Body of pancreas (tissue), 4 donors: Measurements from ENCODE around the gene RPS6KA3. TPM values are rescaled to one million over a fixed set of nuclear protein-coding genes. Genes with fewer than 3 reads are reported as not detected.

Experiments
- ATAC-seq: fragments of 150-250 bp; one replicate; pipeline ENCODE4 v1.9.1; 2016
- DNase-seq, 4 donors: peaks; one replicate each; pipeline ENCODE4 v3.0.0-alpha.2; 2019
- H3K27ac ChIP-seq, 4 donors: fragments of 200-600 bp; sonication (generic); 1 replicate in 3 of 4; 2 replicates in 1 of 4; pipeline versions ENCODE4 v1.5.1 to v1.6.1; 2016 to 2019; ENCODE audit warnings: mild to moderate bottlenecking in 1 of 4, mixed read lengths in 1 of 4, moderate library complexity in 1 of 4
- H3K27me3 ChIP-seq, 2 donors: fragments of 200-600 bp; sonication (generic); one replicate each; pipeline ENCODE4 v1.6.0; 2016; ENCODE audit warnings: mild to moderate bottlenecking in 1 of 2
- H3K36me3 ChIP-seq, 2 donors: fragments of 200-600 bp; sonication (generic); replicated peaks in 1 of 2; 2 replicates each; pipeline ENCODE4 v1.5.1; 2016; ENCODE audit warnings: low read depth in 2 of 2; ENCODE audit not compliant: insufficient read depth in 1 of 2
- H3K4me1 ChIP-seq: fragments of 200-600 bp; sonication (generic); one replicate; pipeline ENCODE4 v1.6.0; 2016
- H3K4me3 ChIP-seq, 2 donors: fragments of 200-600 bp; sonication (generic); 1 replicate in 1 of 2; 2 replicates in 1 of 2; pipeline ENCODE4 v1.5.1; 2016 to 2019
- H3K9me3 ChIP-seq, 3 donors: fragments of 200-600 bp; sonication (generic); 1 replicate in 2 of 3; 2 replicates in 1 of 3; pipeline ENCODE4 v1.5.1; 2016
- POLR2A ChIP-seq, 3 donors: fragments of 450-650 bp; IDR thresholded peaks; one replicate each; pipeline ENCODE4 v1.6.1; 2016; ENCODE audit warnings: antibody characterized with exemption in 3 of 3, mild to moderate bottlenecking in 2 of 3
- WGBS, 2 donors: methylation state at CpG; one replicate each; pipeline ENCODE4 v1.1.5; 2017; 5-methylcytosine and 5-hydroxymethylcytosine counted together
- intact Hi-C: fragments of 100-400 bp; cut with DNase I; formaldehyde crosslinking; loops from one replicate; pipeline ENCODE4 v1.15.1; 2023
- total RNA-seq, 2 donors: library from RNA; depleted of rRNA; stranded (reverse); fragments of >200 nt; gene quantifications; one replicate each; pipeline ENCODE4 v1.1.0, GENCODE V29; 2016
- TF ChIP-seq, protein P1 (sequence below), 7 experiments: fragments of 450-650 bp in 4 of 7; fragments of 200-600 bp in 3 of 7; sonication (generic) in 3 of 7; IDR thresholded peaks; one replicate each; pipeline ENCODE4 v1.5.1; 2016 to 2019; ENCODE audit warnings: antibody characterized with exemption in 7 of 7

Gene RPS6KA3
- total RNA-seq, 2 donors from 2014 or later, result 16.2 to 27.5 TPM

DNA sequence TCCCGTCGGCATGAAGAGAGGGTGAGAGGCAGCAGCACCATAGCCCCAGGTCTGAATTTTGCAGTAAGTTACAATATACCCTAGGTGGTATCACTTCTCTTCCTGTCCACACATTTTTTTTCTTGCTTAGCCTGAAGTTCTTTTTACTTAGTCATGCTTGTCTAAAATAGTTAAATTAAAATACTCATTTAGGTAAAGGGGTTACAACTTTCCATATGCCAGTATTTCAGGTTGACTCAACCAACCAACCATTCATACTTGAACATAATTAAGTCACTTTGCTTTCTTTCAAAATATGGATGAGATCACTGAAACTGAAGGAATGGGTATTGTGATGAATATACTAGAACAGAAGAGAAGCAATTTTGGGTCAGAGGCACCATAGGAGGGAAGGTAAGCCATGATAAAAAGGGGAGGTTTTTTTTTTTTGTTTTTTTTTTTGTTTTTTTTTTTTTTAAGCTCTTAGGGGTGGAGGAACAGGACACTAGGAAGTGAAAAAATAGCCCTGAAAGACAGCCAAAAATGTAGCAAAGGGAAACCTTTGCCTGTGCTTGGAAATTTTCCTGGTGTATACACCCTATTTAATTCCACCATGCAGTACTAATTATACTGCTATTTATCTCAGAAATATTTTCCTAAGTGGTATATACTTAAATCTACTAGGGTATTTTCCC, 41.8 kb downstream of the RPS6KA3 start:
- DNase-seq (no peak), ATAC-seq (no peak)
- Histone ChIP-seq H3K4me3 (no peak overlapping the region), H3K27me3 (no peaks in the 10 kb centered on the region), H3K27ac (no peak overlapping the region), H3K9me3 (no peaks in the 10 kb centered on the region), H3K36me3 (no peaks in the 10 kb centered on the region), H3K4me1 (peaks cover 5% of the 10 kb centered on the region)
- intact Hi-C loops, result no loop called here
- TF ChIP-seq, protein P1, sequence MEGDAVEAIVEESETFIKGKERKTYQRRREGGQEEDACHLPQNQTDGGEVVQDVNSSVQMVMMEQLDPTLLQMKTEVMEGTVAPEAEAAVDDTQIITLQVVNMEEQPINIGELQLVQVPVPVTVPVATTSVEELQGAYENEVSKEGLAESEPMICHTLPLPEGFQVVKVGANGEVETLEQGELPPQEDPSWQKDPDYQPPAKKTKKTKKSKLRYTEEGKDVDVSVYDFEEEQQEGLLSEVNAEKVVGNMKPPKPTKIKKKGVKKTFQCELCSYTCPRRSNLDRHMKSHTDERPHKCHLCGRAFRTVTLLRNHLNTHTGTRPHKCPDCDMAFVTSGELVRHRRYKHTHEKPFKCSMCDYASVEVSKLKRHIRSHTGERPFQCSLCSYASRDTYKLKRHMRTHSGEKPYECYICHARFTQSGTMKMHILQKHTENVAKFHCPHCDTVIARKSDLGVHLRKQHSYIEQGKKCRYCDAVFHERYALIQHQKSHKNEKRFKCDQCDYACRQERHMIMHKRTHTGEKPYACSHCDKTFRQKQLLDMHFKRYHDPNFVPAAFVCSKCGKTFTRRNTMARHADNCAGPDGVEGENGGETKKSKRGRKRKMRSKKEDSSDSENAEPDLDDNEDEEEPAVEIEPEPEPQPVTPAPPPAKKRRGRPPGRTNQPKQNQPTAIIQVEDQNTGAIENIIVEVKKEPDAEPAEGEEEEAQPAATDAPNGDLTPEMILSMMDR (IDR thresholded peaks at IDR 0.05), result no peak
- TF ChIP-seq POLR2A (IDR thresholded peaks at IDR 0.05), result no peak
- 84% methylated on average over 2 of the region's 2 CpGs; no CpG with 5 or more reads in 1 of the 2 donors for WGBS, 2 donors

DNA sequence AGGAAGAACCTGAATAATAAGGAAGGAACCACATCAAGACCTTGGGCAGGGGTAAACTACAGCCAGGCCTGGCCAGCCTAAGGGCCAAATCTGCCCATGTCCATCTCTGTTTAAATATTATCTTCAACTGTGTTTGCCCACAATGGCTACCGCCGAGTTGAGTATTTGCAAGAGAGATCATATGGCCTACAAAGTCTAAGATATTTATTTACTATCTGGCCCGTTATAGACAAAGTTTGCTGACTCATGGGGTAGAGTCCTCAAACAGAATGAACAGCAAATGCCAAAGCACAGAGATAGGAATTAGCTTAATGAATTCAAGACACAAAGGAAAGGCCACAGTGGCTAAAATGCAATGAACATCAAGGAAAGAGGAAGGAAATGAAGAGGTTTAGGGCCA, 44.8 kb downstream of the RPS6KA3 start:
- ATAC-seq, result peak; percentile 74
- peaks cover 18% of the 10 kb centered on the region for H3K4me1 ChIP-seq
- H3K27me3 ChIP-seq, result no peaks in the 10 kb centered on the region
- H3K27ac ChIP-seq, result no peak overlapping the region
- WGBS, 2 donors, result 16 to 32% methylated on average over 3 of the region's 3 CpGs
- no peak for TF ChIP-seq POLR2A (IDR thresholded peaks at IDR 0.05)
- TF ChIP-seq, protein P1 (IDR thresholded peaks at IDR 0.05), result no peak
- DNase-seq, result peak; percentile 16 to 49 (median 28)
- intact Hi-C loops, result no loop called here
- H3K36me3 ChIP-seq, result no peaks in the 10 kb centered on the region
- H3K4me3 ChIP-seq, result no peak overlapping the region
- H3K9me3 ChIP-seq, result no peaks in the 10 kb centered on the region

DNA sequence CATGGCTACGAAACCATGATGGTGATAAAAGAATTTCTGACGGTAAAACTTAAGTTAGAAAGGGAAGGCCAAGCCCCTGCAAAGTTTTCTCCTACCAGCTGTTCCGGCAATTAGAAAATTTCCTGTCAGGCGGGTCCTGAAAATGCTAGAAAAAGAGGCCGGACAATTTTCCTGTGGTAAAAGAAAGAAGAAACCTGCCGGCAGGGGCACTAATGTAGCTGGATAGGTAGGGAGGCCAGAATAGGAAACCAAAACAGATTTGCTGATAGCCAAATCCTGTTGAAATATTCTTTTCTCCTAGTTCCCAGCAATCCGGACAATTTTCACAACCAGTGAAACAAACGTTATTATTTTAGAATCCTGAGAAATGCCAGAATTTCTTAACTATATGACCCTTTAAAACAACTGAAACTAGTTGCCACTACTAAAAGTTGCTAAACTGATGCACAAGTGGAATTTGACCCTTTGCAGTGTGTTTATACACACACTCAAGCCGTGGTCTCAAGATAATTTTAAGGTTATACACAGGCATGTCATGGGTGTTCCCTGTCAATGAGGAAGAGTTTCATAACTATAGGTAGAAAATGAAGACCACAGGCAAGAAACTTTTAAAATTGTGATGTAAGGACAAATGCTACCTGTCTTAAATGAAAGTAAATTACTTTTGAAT, 47.7 kb downstream of the RPS6KA3 start:
- ATAC-seq (peak; percentile 47), DNase-seq (peak in 3 of 4 donors; percentile 15 to 58 (median 43))
- Histone ChIP-seq H3K27ac (peak overlapping the region in 2 of 4 donors; percentile 30 to 68), H3K27me3 (no peaks in the 10 kb centered on the region), H3K4me1 (peaks cover 24% of the 10 kb centered on the region), H3K9me3 (no peaks in the 10 kb centered on the region), H3K4me3 (no peak overlapping the region), H3K36me3 (no peaks in the 10 kb centered on the region)
- TF ChIP-seq, protein P1 (IDR thresholded peaks at IDR 0.05), result peak in 4 of 7 experiments; percentile 4 to 25 (median 20)
- TF ChIP-seq POLR2A (IDR thresholded peaks at IDR 0.05), result no peak
- 11 to 33% methylated on average over 9 of the region's 9 CpGs for WGBS, 2 donors
- intact Hi-C loops, result no loop called here

DNA sequence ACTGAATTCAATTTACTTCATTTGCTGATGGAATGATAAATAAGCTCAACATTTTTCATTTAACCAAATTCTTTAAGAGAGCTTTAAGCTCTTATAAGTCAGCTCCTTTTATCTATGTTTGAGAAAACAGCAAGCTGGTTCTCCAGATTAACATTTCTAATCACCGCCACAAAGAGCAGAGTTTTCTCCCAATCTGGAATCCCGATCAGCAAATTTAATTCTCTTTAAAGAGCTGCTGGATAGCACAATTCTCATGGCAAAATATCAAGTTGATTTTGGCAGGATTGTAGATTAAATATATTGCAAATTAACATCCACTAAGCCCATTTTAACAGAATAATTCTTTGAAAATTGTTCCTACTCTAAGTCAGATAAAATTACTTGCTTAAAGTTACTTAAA, 48.8 kb downstream of the RPS6KA3 start:
- Histone ChIP-seq H3K4me1 (peaks cover 24% of the 10 kb centered on the region), H3K27me3 (no peaks in the 10 kb centered on the region), H3K4me3 (no peak overlapping the region), H3K36me3 (no peaks in the 10 kb centered on the region), H3K9me3 (no peaks in the 10 kb centered on the region), H3K27ac (peak overlapping the region in 3 of 4 donors; percentile 8 to 68 (median 25))
- WGBS, 2 donors, result 27 to 39% methylated on average over 2 of the region's 2 CpGs
- intact Hi-C loops, result no loop called here
- no peak for TF ChIP-seq POLR2A (IDR thresholded peaks at IDR 0.05)
- TF ChIP-seq, protein P1 (IDR thresholded peaks at IDR 0.05), result no peak
- no peak for DNase-seq
- no peak for ATAC-seq
